Panc1 (cell line): ENCODE results near the gene SPSB1. TPM values are rescaled to one million over a fixed set of nuclear protein-coding genes. Genes with fewer than 3 reads are reported as not detected.
A peak's percentile ranks its signal among the peaks of the same experiment; 100 is the strongest.

Experiments
- ATAC-seq: fragments of 200-7000 bp; cut with Tn5 transposase; 2 replicates; pipeline ENCODE4 v1.9.1; 2020; ENCODE audit warnings: mild to moderate bottlenecking, moderate library complexity
- BruUV-seq: library from RNA; stranded (reverse); fragments of 400-500 nt; replicated peaks from 2 replicates; lab custom pipeline; 2021; lab: Mats Ljungman, UMichigan
- CTCF ChIA-PET: fragments of 300-600 bp; sonication (Branson Sonifier 250); formaldehyde crosslinking; loops from one replicate; lab custom pipeline; 2022; ENCODE audit warnings: antibody characterized with exemption; lab: Charles Lee
- POLR2A ChIA-PET: fragments of 300-600 bp; sonication (Branson Sonifier 250); formaldehyde crosslinking; loops from one replicate; lab custom pipeline; 2022; ENCODE audit warnings: antibody characterized with exemption; lab: Charles Lee
- DNase-seq: peaks from one replicate; pipeline ENCODE4 v3.0.0-alpha.2; 2010; ENCODE audit warnings: low read depth, low spot score
- H3K27ac ChIP-seq: 2 replicates; pipeline ENCODE4 v1.5.1; 2011; ENCODE audit warnings: mild to moderate bottlenecking, low read length, inconsistent platforms
- H3K27me3 ChIP-seq: fragments of 200-500 bp; sonication (Bioruptor generic); 2 replicates; pipeline ENCODE4 v1.6.0; 2014; ENCODE audit warnings: low read length, inconsistent platforms; ENCODE audit not compliant: control insufficient read depth, insufficient read depth
- H3K36me3 ChIP-seq: fragments of 200-500 bp; sonication (Bioruptor generic); 2 replicates; pipeline ENCODE4 v1.5.1; 2014; ENCODE audit warnings: inconsistent platforms, mild to moderate bottlenecking, low read length, moderate library complexity; ENCODE audit not compliant: control insufficient read depth, insufficient read depth
- H3K4me1 ChIP-seq: 2 replicates; pipeline ENCODE4 v1.5.1; 2011; ENCODE audit warnings: inconsistent platforms, mild to moderate bottlenecking, low read length, moderate library complexity; ENCODE audit not compliant: control insufficient read depth, insufficient read depth
- H3K4me3 ChIP-seq, 2 experiments: 2 replicates each; pipeline ENCODE4 v1.5.1; 2011 to 2012; ENCODE audit warnings: low read depth in 2 of 2, low read length in 2 of 2, mild to moderate bottlenecking in 2 of 2, inconsistent platforms in 1 of 2, moderate library complexity in 1 of 2
- H3K9me3 ChIP-seq: fragments of 200-500 bp; sonication (Bioruptor generic); 2 replicates; pipeline ENCODE4 v1.5.1; 2014; ENCODE audit warnings: low read depth, mild to moderate bottlenecking, inconsistent platforms, low read length, moderate library complexity; ENCODE audit not compliant: control insufficient read depth, insufficient read depth
- CTCF ChIP-seq: fragments of 450-650 bp; IDR thresholded peaks from 2 replicates; pipeline ENCODE4 v1.5.1; 2017; ENCODE audit warnings: mild to moderate bottlenecking
- POLR2AphosphoS5 ChIP-seq: IDR thresholded peaks from 2 replicates; pipeline ENCODE4 v1.6.1; 2012; ENCODE audit warnings: mild to moderate bottlenecking, low read depth, low read length, moderate library complexity
- REST ChIP-seq, 2 experiments: IDR thresholded peaks; 2 replicates each; pipeline ENCODE4 v1.6.1; 2011 to 2012; ENCODE audit warnings: low read depth in 2 of 2, control low read depth in 1 of 2, low read length in 1 of 2, mild to moderate bottlenecking in 1 of 2, moderate library complexity in 1 of 2; ENCODE audit not compliant: insufficient read depth in 1 of 2
- SIN3A ChIP-seq: IDR thresholded peaks from 2 replicates; pipeline ENCODE4 v1.6.1; 2012; ENCODE audit warnings: low read depth, mild to moderate bottlenecking, low read length, moderate library complexity, borderline replicate concordance; ENCODE audit not compliant: insufficient read depth
- TCF7L2 ChIP-seq: IDR thresholded peaks from 2 replicates; pipeline ENCODE4 v1.6.1; 2011; ENCODE audit warnings: mild to moderate bottlenecking, low read depth, low read length, inconsistent platforms
- in situ Hi-C: cut with HindIII; loops from 2 replicates; pipeline ENCODE4 v1.10.0; 2016; ENCODE audit warnings: low sequenced_read_pairs, low pct_unique_long_range_greater_than_20kb
- intact Hi-C: fragments of 100-400 bp; cut with micrococcal nuclease; formaldehyde crosslinking; loops from one replicate; pipeline ENCODE4 v1.10.0; 2022; ENCODE audit not compliant: unreplicated experiment
- total RNA-seq: library from RNA; stranded (reverse); gene quantifications from one replicate; pipeline ENCODE4 v1.2.1, GENCODE V29; 2021; ENCODE audit not compliant: unreplicated experiment

SPSB1 gene
- total RNA-seq, 1 experiment from 2014 or later: 73.7 TPM

- Histone ChIP-seq H3K4me1 (peaks cover 46% of the 10 kb centered on the region), H3K4me3 (no peak overlapping the region), H3K36me3 (no peaks in the 10 kb centered on the region), H3K27me3 (no peaks in the 10 kb centered on the region), H3K27ac (peak overlapping the region; percentile 66), H3K9me3 (no peaks in the 10 kb centered on the region)
- DNase-seq (no peak), ATAC-seq (no peak)
- ChIA-PET POLR2A (no interaction called here), CTCF (no interaction called here)
- in situ Hi-C loops (no loop called here), intact Hi-C loops (loop anchor here (10.0 kb wide), 2 partner anchors 81 to 121 kb away; no protein-coding TSS in a partner anchor)
- BruUV-seq: no TSS peak
- TF ChIP-seq SIN3A (no peak), REST (IDR thresholded peaks at IDR 0.05; ENCODE audit: insufficient read depth in 1 of 2, low read depth in 2 of 2, low read length in 1 of 2) (no peak), TCF7L2 (no peak), CTCF (no peak), POLR2AphosphoS5 (no peak)
Measured at GRCh38 chr1:9373619-9374018, 80.9 kb downstream of the SPSB1 start.

GRCh38 chr1:9374748-9375341, 82.2 kb downstream of the SPSB1 start:
- in situ Hi-C loops: no loop called here
- CTCF ChIA-PET: no interaction called here
- H3K4me3 ChIP-seq: no peak overlapping the region
- intact Hi-C loops: loop anchor here (10.0 kb wide), 2 partner anchors 80 to 120 kb away; no protein-coding TSS in a partner anchor
- H3K4me1 ChIP-seq: peaks cover 40% of the 10 kb centered on the region
- H3K36me3 ChIP-seq: no peaks in the 10 kb centered on the region
- TF ChIP-seq TCF7L2 (no peak), REST (IDR thresholded peaks at IDR 0.05; ENCODE audit: insufficient read depth in 1 of 2, low read depth in 2 of 2, low read length in 1 of 2) (no peak), SIN3A (no peak), POLR2AphosphoS5 (no peak), CTCF (no peak)
- H3K27ac ChIP-seq: peak overlapping the region; percentile 44; the same call in 1 of the 2 replicates
- no TSS peak for BruUV-seq
- POLR2A ChIA-PET: no interaction called here
- no peaks in the 10 kb centered on the region for H3K9me3 ChIP-seq
- no peaks in the 10 kb centered on the region for H3K27me3 ChIP-seq
- ATAC-seq: no peak
- no peak for DNase-seq
